Stomach (tissue), 4 donors: ENCODE data around the gene UBE2C.

ENCODE experiments used
- POLR2A ChIP-seq, 4 donors: fragments of 450-650 bp; IDR thresholded peaks; one replicate each; pipeline ENCODE4 v1.6.1; 2016; ENCODE audit warnings: antibody characterized with exemption in 4 of 4, control low read depth in 2 of 4, mild to moderate bottlenecking in 1 of 4, moderate library complexity in 1 of 4
- TF ChIP-seq, protein P1 (sequence below), 7 experiments: fragments of 450-650 bp in 4 of 7; fragments of 200-600 bp in 3 of 7; sonication (generic) in 3 of 7; IDR thresholded peaks; one replicate each; pipeline ENCODE4 v1.5.1; 2016 to 2019; ENCODE audit warnings: antibody characterized with exemption in 7 of 7, control low read depth in 2 of 7, mild to moderate bottlenecking in 1 of 7

DNA sequence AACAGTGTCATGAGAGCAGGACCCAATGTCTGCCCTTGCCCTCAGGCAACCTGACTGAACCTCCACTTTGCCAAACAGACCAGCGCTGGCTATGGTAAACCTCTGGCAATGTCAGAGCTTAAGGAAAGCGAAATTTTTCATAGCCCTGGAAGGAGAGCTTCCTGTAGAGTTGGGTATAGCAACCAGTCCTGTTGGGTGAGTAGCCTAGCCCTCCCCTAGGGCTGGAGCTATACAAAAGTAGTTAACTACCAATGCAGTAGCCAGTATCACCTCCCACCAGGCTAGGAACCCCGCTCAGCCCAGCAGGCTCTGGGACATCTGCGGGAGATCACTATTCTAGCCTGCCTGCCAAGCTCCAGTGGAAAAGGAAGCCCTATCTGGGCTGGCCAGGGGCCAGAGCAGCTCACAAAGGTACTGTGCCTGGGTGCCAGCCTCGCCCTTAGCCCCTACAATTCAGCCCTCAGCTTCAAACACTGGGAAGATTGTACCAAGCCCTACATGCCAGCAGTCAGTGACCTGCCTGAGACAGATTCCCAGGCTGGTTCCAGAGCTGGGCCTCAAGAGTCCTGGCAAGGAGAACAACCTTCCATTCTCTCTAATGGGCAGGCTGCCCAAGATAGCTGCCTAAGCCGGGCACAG lies 28.7 kb upstream of the UBE2C start:
- TF ChIP-seq, protein P1, sequence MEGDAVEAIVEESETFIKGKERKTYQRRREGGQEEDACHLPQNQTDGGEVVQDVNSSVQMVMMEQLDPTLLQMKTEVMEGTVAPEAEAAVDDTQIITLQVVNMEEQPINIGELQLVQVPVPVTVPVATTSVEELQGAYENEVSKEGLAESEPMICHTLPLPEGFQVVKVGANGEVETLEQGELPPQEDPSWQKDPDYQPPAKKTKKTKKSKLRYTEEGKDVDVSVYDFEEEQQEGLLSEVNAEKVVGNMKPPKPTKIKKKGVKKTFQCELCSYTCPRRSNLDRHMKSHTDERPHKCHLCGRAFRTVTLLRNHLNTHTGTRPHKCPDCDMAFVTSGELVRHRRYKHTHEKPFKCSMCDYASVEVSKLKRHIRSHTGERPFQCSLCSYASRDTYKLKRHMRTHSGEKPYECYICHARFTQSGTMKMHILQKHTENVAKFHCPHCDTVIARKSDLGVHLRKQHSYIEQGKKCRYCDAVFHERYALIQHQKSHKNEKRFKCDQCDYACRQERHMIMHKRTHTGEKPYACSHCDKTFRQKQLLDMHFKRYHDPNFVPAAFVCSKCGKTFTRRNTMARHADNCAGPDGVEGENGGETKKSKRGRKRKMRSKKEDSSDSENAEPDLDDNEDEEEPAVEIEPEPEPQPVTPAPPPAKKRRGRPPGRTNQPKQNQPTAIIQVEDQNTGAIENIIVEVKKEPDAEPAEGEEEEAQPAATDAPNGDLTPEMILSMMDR (IDR thresholded peaks at IDR 0.05), result no peak
- TF ChIP-seq POLR2A (IDR thresholded peaks at IDR 0.05), result no peak
